Loucy (cell line): Measurements from ENCODE around the gene UNC5B.

Source experiments
- CTCF ChIP-seq: fragments of 200-600 bp; sonication (generic); conservative IDR thresholded peaks from 2 replicates; pipeline ENCODE4 v1.5.1; 2014; ENCODE audit warnings: mild to moderate bottlenecking, antibody characterized with exemption, low read length
- EZH2phosphoT487 ChIP-seq: fragments of 200-600 bp; IDR thresholded peaks from 2 replicates; pipeline ENCODE4 v1.6.1; 2018; ENCODE audit warnings: antibody characterized with exemption, mild to moderate bottlenecking, moderate library complexity, borderline replicate concordance

- TF ChIP-seq EZH2phosphoT487: no peak
- no peak for TF ChIP-seq CTCF
Observed at GRCh38 chr10:71345694-71346093, 133.3 kb downstream of the UNC5B start.
